MCF 10A (cell line): ENCODE measurements around the gene OR14I1. TPM values are rescaled to one million over a fixed set of nuclear protein-coding genes. Genes with fewer than 3 reads are reported as not detected.
A peak's percentile ranks its signal among the peaks of the same experiment; 100 is the strongest.

Experiments used
- BruUV-seq: library from RNA; stranded (reverse); fragments of 400-500 nt; replicated peaks from 2 replicates; lab custom pipeline; 2021; lab: Mats Ljungman, UMichigan
- CTCF ChIA-PET: fragments of 300-600 bp; sonication (Branson Sonifier 250); formaldehyde crosslinking; extraction: SDS; loops from one replicate; lab custom pipeline; 2021; ENCODE audit warnings: antibody characterized with exemption, inconsistent platforms; lab: Yijun Ruan, JAX
- POLR2A ChIA-PET: fragments of 300-600, 350-650 bp; sonication (Branson Sonifier 250); formaldehyde crosslinking; extraction: SDS; loops from one replicate; lab custom pipeline; 2020; ENCODE audit warnings: antibody characterized with exemption, inconsistent platforms; lab: Yijun Ruan, JAX
- DNase-seq: peaks from one replicate; pipeline ENCODE4 v3.0.0-alpha.2; 2018; ENCODE audit not compliant: unreplicated experiment
- H3K27ac Mint-ChIP-seq: one replicate; pipeline ENCODE4 v1.8.0; 2022; ENCODE audit warnings: mild to moderate bottlenecking, low read depth, mixed read lengths; ENCODE audit not compliant: unreplicated experiment
- H3K27me3 Mint-ChIP-seq: one replicate; pipeline ENCODE4 v1.8.0; 2022; ENCODE audit warnings: mixed read lengths; ENCODE audit not compliant: insufficient read depth, unreplicated experiment
- H3K36me3 Mint-ChIP-seq: one replicate; pipeline ENCODE4 v1.8.0; 2022; ENCODE audit warnings: mild to moderate bottlenecking, moderate library complexity, mixed read lengths; ENCODE audit not compliant: insufficient read depth, unreplicated experiment
- H3K4me1 Mint-ChIP-seq: one replicate; pipeline ENCODE4 v1.8.0; 2022; ENCODE audit warnings: mixed read lengths; ENCODE audit not compliant: insufficient read depth, unreplicated experiment
- H3K4me3 Mint-ChIP-seq: one replicate; pipeline ENCODE4 v1.8.0; 2022; ENCODE audit warnings: mild to moderate bottlenecking, moderate library complexity, mixed read lengths; ENCODE audit not compliant: unreplicated experiment
- H3K9me3 Mint-ChIP-seq: one replicate; pipeline ENCODE4 v1.8.0; 2022; ENCODE audit warnings: mixed read lengths; ENCODE audit not compliant: unreplicated experiment
- intact Hi-C: fragments of 100-400 bp; cut with micrococcal nuclease; formaldehyde crosslinking; loops from 2 replicates; pipeline ENCODE4 v1.14.1; 2022
- total RNA-seq: library from RNA; stranded (reverse); gene quantifications from 2 replicates; pipeline ENCODE4 v1.2.3, GENCODE V29; 2022
- TF ChIP-seq, protein P1 (sequence below): fragments of 200-600 bp; IDR thresholded peaks from one replicate; pipeline ENCODE4 v1.8.0; 2022; ENCODE audit warnings: antibody characterized with exemption, mild to moderate bottlenecking; ENCODE audit not compliant: unreplicated experiment

The OR14I1 gene
- total RNA-seq, 1 experiment from 2014 or later, result not detected

DNA sequence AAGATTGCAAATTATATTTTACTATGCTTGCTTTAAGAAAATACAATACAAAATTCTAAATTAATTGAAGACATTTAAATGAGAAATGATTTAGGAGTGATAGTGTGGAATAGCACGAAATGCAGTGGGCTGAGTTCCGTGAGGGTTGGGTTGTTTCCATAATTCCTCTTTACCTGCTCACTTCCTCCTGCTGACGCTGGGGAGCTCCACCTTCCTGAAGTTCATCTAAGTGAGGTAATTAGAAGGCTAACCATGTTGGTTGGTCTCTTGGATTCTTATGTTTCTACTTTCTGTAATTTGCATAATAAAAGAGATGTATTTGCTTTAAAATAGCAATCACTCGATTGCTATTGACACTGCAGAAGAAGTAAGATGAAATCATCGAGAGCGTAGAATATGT is 4.7 kb downstream of the OR14I1 start:
- H3K4me1 Mint-ChIP-seq, result peaks cover 26% of the 10 kb centered on the region
- peaks cover 6% of the 10 kb centered on the region for H3K9me3 Mint-ChIP-seq
- H3K27ac Mint-ChIP-seq, result no peak overlapping the region
- DNase-seq, result no peak
- intact Hi-C loops, result no loop called here
- ChIA-PET POLR2A (interaction anchor here (0.6 to 1.5 kb wide), 4 partner anchors 29 to 140 kb away, joined by 3 to 5 read pairs (median 3); partner anchors contain the start of genes SH3BP5L and ZNF672), CTCF (interaction anchor here (0.6 to 4.6 kb wide), 12 partner anchors 7 to 1310 kb away, joined by 3 to 25 read pairs (median 4); no protein-coding TSS in a partner anchor)
- TF ChIP-seq, protein P1, sequence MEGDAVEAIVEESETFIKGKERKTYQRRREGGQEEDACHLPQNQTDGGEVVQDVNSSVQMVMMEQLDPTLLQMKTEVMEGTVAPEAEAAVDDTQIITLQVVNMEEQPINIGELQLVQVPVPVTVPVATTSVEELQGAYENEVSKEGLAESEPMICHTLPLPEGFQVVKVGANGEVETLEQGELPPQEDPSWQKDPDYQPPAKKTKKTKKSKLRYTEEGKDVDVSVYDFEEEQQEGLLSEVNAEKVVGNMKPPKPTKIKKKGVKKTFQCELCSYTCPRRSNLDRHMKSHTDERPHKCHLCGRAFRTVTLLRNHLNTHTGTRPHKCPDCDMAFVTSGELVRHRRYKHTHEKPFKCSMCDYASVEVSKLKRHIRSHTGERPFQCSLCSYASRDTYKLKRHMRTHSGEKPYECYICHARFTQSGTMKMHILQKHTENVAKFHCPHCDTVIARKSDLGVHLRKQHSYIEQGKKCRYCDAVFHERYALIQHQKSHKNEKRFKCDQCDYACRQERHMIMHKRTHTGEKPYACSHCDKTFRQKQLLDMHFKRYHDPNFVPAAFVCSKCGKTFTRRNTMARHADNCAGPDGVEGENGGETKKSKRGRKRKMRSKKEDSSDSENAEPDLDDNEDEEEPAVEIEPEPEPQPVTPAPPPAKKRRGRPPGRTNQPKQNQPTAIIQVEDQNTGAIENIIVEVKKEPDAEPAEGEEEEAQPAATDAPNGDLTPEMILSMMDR, result no peak
- no peaks in the 10 kb centered on the region for H3K36me3 Mint-ChIP-seq
- no peak overlapping the region for H3K4me3 Mint-ChIP-seq
- no TSS peak for BruUV-seq
- H3K27me3 Mint-ChIP-seq, result no peaks in the 10 kb centered on the region

DNA sequence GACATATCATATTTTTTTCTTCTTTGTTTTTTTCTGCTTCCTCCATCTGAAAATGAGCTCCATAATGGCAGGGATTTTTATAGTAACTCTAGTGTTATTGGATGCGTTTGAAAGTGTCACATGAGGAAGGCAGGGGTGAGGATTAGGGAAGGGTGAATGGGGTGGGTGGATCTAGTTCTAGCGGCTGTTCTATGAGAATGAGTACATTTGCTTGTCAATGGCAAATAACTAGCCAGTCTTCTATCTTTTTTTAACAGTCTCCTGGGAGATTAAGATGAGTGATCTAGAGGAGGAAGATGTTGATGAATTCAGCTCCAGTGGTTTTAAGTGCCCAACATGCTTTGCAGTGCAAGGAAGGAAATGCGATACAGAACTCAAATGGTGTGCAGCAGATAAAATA is 5.8 kb downstream of the OR14I1 start:
- ChIA-PET POLR2A (interaction anchor here (0.7 to 1.5 kb wide), 3 partner anchors 79 to 503 kb away, joined by 3 to 5 read pairs (median 4); partner anchors contain the start of gene ZNF672), CTCF (interaction anchor here (0.6 to 4.6 kb wide), 17 partner anchors 8 to 1454 kb away, joined by 3 to 25 read pairs (median 4); partner anchors contain the start of gene ZNF692)
- H3K27ac Mint-ChIP-seq, result peak overlapping the region; percentile 68
- DNase-seq, result no peak
- peaks cover 6% of the 10 kb centered on the region for H3K9me3 Mint-ChIP-seq
- TF ChIP-seq, protein P1, result no peak
- intact Hi-C loops, result no loop called here
- H3K27me3 Mint-ChIP-seq, result no peaks in the 10 kb centered on the region
- peaks cover 29% of the 10 kb centered on the region for H3K4me1 Mint-ChIP-seq
- H3K4me3 Mint-ChIP-seq, result no peak overlapping the region
- H3K36me3 Mint-ChIP-seq, result peaks cover 6% of the 10 kb centered on the region
- BruUV-seq, result no TSS peak

DNA sequence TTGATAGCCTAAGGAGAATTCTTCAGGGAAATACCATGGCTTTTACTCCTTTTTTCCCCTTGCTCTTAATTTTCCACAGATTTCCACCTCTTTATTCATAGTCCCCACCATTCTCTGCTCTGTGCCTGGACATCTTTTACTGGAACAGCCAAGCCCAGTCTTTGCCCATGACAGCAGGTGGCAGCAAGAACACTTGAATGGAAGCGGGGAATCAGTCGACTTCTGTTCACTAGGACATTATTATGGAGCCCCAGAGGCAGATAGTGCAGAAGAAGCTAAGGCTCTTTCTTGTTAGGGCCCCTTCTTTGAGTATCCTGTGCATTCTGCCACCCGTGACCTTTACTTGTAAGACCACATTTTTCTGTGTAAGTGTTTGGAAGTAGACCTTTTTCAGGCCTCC is 6.3 kb downstream of the OR14I1 start:
- TF ChIP-seq, protein P1, result peak; percentile 39
- peaks cover 6% of the 10 kb centered on the region for H3K36me3 Mint-ChIP-seq
- peak; percentile 33 for DNase-seq
- POLR2A ChIA-PET, result interaction anchor here (0.7 to 1.5 kb wide), 3 partner anchors 142 to 502 kb away, joined by 3 to 5 read pairs (median 4); partner anchors contain the start of gene ZNF672
- H3K4me3 Mint-ChIP-seq, result no peak overlapping the region
- H3K4me1 Mint-ChIP-seq, result peaks cover 29% of the 10 kb centered on the region
- H3K9me3 Mint-ChIP-seq, result peaks cover 6% of the 10 kb centered on the region
- no TSS peak for BruUV-seq
- intact Hi-C loops, result no loop called here
- CTCF ChIA-PET, result interaction anchor here (0.6 to 4.6 kb wide), 12 partner anchors 8 to 1453 kb away, joined by 3 to 25 read pairs (median 4); no protein-coding TSS in a partner anchor
- no peaks in the 10 kb centered on the region for H3K27me3 Mint-ChIP-seq
- peak overlapping the region; percentile 68 for H3K27ac Mint-ChIP-seq

DNA sequence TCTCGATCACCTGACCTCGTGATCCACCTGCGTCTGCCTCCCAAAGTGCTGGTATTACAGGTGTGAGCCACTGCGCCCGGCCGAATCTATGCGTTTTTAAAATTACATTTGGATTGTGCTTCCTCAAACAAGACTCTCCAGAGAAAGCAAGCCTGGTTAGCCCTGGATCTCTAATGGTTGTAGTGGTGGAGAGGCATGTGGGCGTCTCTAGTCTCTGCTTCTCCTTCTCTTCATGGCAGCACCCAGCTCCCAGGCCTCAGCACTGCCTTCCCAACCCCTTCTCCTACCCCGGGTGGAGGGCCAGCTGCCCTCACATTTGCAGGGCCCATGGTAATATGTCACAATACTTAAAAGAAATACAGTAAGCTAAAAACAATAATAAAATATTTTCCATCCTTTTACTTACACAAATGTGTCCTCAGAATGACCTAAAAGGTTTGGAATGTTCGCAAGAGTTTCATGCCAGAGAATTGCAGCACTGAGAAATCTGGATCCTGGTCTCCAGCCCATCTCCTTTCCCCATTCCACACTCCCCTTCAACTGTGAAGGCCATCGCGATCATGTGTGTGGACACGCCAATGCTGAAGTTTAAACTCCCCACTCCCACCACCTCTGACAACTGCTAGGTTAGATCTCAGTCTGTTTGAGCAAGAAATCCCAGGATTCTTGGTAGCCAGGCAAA is 7.0 kb downstream of the OR14I1 start:
- CTCF ChIA-PET, result interaction anchor here (0.6 to 4.6 kb wide), 9 partner anchors 9 to 452 kb away, joined by 3 to 25 read pairs (median 4); no protein-coding TSS in a partner anchor
- peaks cover 6% of the 10 kb centered on the region for H3K9me3 Mint-ChIP-seq
- TF ChIP-seq, protein P1, result no peak
- BruUV-seq, result no TSS peak
- peak; percentile 57 for DNase-seq
- POLR2A ChIA-PET, result interaction anchor here (0.9 kb wide), 1 partner anchor 155 kb away, joined by 3 read pairs; no protein-coding TSS in a partner anchor
- peak overlapping the region; percentile 68 for H3K27ac Mint-ChIP-seq
- H3K36me3 Mint-ChIP-seq, result peaks cover 6% of the 10 kb centered on the region
- intact Hi-C loops, result no loop called here
- H3K27me3 Mint-ChIP-seq, result no peaks in the 10 kb centered on the region
- no peak overlapping the region for H3K4me3 Mint-ChIP-seq
- H3K4me1 Mint-ChIP-seq, result peaks cover 29% of the 10 kb centered on the region
